BLaER1 (cell line): ENCODE measurements around the gene EPB41.

Source experiments
- H3K27ac ChIP-seq: shearing (Covaris generic); formaldehyde crosslinking; 2 replicates; pipeline ENCODE4 v1.8.1; 2022
- H3K27me3 ChIP-seq: shearing (Covaris generic); formaldehyde crosslinking; 2 replicates; pipeline ENCODE4 v1.8.1; 2022
- H3K36me3 ChIP-seq: shearing (Covaris generic); formaldehyde crosslinking; 2 replicates; pipeline ENCODE4 v1.8.1; 2022
- H3K4me1 ChIP-seq: shearing (Covaris generic); formaldehyde crosslinking; 2 replicates; pipeline ENCODE4 v1.8.1; 2022
- H3K4me2 ChIP-seq: shearing (Covaris generic); formaldehyde crosslinking; 2 replicates; pipeline ENCODE4 v1.8.1; 2022
- H3K4me3 ChIP-seq: shearing (Covaris generic); formaldehyde crosslinking; 2 replicates; pipeline ENCODE4 v1.8.1; 2022
- H3K9ac ChIP-seq: shearing (Covaris generic); formaldehyde crosslinking; 2 replicates; pipeline ENCODE4 v1.8.1; 2022
- H3K9me3 ChIP-seq: shearing (Covaris generic); formaldehyde crosslinking; 2 replicates; pipeline ENCODE4 v1.8.1; 2022
- H4K20me1 ChIP-seq: shearing (Covaris generic); formaldehyde crosslinking; 2 replicates; pipeline ENCODE4 v1.8.1; 2022
- Cebpa-rat ChIP-seq: shearing (Covaris generic); IDR thresholded peaks from 2 replicates; pipeline ENCODE4 v1.8.1; 2022

EPB41 gene

DNA sequence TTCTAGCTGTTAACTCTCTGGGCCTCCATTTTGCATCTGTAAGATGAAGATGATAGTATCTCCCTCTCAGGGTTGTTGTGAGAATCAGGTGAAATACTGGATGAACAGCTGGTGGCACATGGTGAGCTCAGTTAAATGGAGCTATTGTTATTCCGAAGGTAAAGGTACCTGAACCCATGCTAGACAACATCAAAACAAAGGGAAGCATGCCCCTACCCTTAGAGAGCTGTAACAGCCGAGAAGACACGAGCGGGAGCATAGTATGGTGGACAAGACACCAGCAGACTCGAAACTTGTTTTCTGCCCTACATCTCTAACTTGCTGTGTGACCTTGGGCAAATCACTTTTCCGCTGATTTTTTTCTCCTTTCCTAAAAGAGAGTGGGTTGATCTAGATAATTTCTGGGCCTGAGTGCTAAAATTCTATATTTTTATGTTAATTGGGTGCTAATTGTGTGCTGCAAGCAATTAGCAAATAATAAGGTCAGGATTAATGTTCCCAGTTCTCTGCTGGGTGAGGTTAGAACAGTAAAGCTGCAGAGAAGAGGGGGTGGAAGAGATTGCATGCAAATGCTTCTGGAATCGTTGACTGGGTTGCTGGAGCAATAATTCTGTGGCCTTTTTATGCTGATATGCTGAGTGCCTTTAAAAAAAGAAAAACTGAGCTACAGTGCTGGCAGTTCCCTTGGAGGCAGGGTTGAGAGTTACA is 198.5 kb downstream of the EPB41 start:
- no peak for TF ChIP-seq Cebpa-rat
- H4K20me1 ChIP-seq: no peaks in the 10 kb centered on the region
- no peaks in the 10 kb centered on the region for H3K4me1 ChIP-seq
- no peak overlapping the region for H3K27ac ChIP-seq
- H3K4me2 ChIP-seq: no peak overlapping the region
- no peak overlapping the region for H3K4me3 ChIP-seq
- no peaks in the 10 kb centered on the region for H3K9me3 ChIP-seq
- no peaks in the 10 kb centered on the region for H3K27me3 ChIP-seq
- H3K36me3 ChIP-seq: peaks cover 96% of the 10 kb centered on the region
- H3K9ac ChIP-seq: no peak overlapping the region

DNA sequence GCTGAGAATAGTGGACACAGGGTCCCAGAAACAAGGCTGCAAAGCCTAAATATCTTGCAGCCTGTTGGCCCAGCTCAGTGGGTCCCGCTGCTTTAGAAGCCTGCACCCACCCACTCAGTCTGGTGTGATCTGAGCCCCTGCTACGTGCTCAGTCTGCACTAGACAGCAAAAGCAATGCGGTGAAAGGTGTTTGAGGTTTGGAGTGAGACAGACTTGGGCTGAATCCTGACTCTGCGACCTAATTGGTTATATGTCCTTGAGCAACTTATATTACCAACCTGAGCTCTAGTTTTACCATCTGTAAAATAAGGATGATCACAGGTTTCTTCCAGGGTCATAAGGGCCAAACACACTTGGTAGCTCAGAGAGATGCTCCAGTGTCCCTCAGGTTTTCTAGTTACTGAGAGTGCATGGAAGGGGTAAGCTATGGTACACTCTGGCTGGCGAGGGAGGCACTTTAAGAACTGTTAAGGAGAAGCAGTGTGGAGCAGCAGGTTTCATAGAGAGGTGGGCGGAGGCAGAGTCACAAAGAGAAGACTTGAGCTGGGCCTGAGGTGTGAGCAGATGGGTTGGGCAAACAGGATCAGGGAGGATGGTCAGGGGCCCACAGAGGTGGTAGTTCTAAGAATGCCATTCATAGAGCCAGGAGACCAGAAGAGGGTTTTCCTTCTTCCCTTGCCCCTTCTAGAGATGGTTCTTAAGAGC is 199.2 kb downstream of the EPB41 start:
- no peak overlapping the region for H3K9ac ChIP-seq
- H3K36me3 ChIP-seq: peaks cover 96% of the 10 kb centered on the region
- H3K27me3 ChIP-seq: no peaks in the 10 kb centered on the region
- no peaks in the 10 kb centered on the region for H3K4me1 ChIP-seq
- no peak overlapping the region for H3K27ac ChIP-seq
- H4K20me1 ChIP-seq: 0 out of 2 replicates have a peak, but pooled peaks cover 2% of the 10 kb centered on the region
- no peak overlapping the region for H3K4me2 ChIP-seq
- H3K9me3 ChIP-seq: no peaks in the 10 kb centered on the region
- no peak for TF ChIP-seq Cebpa-rat
- H3K4me3 ChIP-seq: no peak overlapping the region

DNA sequence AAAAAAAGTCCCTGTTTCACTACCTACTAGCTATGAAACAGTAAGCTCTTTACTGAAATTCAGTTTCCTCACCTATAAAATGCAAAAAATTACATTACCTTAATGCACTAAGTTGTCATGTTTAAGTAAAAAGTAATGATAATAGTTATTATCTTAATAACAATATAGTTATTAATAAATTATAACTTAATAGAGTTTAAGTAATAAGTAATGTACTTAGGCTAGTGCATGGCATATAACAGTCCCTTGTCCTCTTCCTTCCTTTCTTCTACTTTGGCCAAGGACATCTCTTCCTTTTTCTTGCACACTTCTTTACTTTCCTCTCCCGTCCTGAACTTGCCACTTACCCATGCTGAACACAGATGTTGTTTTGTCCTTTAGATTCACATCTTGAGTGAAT is 200.3 kb downstream of the EPB41 start:
- peaks cover 5% of the 10 kb centered on the region; the same call in 1 of the 2 replicates for H3K27me3 ChIP-seq
- H3K4me2 ChIP-seq: no peak overlapping the region
- no peak overlapping the region for H3K27ac ChIP-seq
- H3K4me1 ChIP-seq: no peaks in the 10 kb centered on the region
- no peak overlapping the region for H3K4me3 ChIP-seq
- H3K9ac ChIP-seq: no peak overlapping the region
- H4K20me1 ChIP-seq: peaks cover 9% of the 10 kb centered on the region; the same call in 1 of the 2 replicates
- H3K9me3 ChIP-seq: no peaks in the 10 kb centered on the region
- no peak for TF ChIP-seq Cebpa-rat
- peaks cover 90% of the 10 kb centered on the region for H3K36me3 ChIP-seq

DNA sequence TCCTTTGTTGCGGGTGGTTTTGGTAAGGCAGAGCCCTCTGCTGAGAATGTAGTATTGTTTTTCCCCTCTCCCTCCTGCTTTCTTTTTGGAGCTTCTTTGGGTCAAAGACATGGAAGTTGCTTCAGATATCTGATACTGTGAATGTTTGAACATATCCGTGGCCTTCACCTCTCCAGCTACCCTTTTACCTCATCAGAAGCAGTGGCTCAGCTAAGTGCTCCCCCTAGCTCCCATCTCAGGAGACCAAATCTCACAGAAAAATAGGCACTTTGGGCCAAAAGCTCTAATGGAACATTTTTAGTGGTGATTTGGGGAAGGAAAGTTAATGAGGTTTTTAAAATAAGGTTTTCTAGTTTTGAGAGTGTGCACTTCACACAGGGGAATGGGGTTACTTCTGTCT is 203.0 kb downstream of the EPB41 start:
- TF ChIP-seq Cebpa-rat: no peak
- H3K4me3 ChIP-seq: no peak overlapping the region
- H4K20me1 ChIP-seq: peaks cover 36% of the 10 kb centered on the region
- no peaks in the 10 kb centered on the region for H3K9me3 ChIP-seq
- H3K36me3 ChIP-seq: peaks cover 73% of the 10 kb centered on the region
- no peak overlapping the region for H3K4me2 ChIP-seq
- H3K27me3 ChIP-seq: peaks cover 33% of the 10 kb centered on the region
- H3K27ac ChIP-seq: no peak overlapping the region
- peaks cover 12% of the 10 kb centered on the region for H3K4me1 ChIP-seq
- no peak overlapping the region for H3K9ac ChIP-seq

DNA sequence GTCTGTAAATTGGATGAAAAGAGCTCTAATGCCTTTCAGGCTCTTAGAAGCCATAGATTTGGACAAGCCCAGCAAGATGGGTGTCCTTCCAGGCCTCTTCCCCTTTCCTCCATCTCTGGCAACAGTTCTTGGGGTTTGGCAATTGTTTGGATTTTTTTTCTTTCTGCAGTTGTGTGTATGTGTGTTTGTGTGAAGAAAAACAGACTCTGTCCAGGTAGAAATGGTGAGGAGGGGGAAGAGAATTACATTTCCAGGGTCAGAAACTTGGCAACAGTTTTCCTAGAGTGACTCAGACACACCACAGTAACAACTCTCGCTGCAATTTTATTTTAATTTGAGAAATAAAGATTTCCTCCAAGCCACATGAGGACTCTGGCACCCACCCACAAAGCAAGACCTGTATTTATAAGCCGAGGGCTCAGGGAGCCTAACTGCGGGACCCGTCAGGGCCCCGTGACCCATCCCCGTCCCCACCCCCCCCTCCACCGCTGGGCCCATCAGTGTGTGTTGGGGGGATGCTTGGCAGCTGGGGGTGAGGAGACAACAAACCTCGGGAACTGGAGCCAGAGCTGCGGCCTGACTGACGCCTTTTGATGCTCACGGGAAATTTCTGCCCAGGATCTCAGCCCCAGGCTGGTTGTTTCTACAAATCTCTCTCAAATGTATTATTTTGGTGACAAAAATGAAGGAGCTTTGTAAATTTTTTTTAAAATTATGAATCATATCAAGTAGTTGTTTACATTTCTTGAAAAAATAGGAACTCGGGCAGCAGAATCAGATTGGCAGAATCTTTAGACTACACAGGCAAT is 205.0 kb downstream of the EPB41 start:
- peaks cover 52% of the 10 kb centered on the region for H3K27me3 ChIP-seq
- H3K4me2 ChIP-seq: no peak overlapping the region
- TF ChIP-seq Cebpa-rat: no peak
- H3K9ac ChIP-seq: no peak overlapping the region
- peaks cover 54% of the 10 kb centered on the region for H3K36me3 ChIP-seq
- H3K27ac ChIP-seq: no peak overlapping the region
- peaks cover 52% of the 10 kb centered on the region for H4K20me1 ChIP-seq
- H3K4me1 ChIP-seq: peaks cover 19% of the 10 kb centered on the region
- H3K9me3 ChIP-seq: no peaks in the 10 kb centered on the region
- no peak overlapping the region for H3K4me3 ChIP-seq

DNA sequence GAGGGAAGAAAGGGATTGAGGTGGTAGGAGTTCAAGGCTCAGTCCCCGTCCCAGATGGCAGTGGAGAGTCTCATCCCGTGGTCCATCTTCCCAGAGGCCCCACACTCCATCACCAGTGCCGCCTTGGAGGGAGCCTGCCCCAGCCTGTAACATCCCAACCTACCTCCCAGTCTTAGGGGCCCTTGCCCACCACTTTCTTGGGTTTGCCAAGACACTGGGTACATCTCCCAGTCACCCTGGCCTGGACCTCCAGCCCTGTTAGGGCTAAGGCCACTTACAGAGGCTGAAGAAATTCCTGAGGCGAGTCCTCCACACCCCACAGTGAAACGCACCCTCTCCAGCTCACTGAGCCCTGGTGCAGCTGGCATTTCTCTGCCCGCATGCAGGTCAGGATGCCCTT is 206.0 kb downstream of the EPB41 start:
- H3K4me3 ChIP-seq: no peak overlapping the region
- no peaks in the 10 kb centered on the region for H3K9me3 ChIP-seq
- H3K9ac ChIP-seq: no peak overlapping the region
- TF ChIP-seq Cebpa-rat: no peak
- H3K4me1 ChIP-seq: peaks cover 20% of the 10 kb centered on the region
- no peak overlapping the region for H3K4me2 ChIP-seq
- H3K36me3 ChIP-seq: peaks cover 45% of the 10 kb centered on the region
- no peak overlapping the region for H3K27ac ChIP-seq
- peaks cover 62% of the 10 kb centered on the region for H3K27me3 ChIP-seq
- H4K20me1 ChIP-seq: peaks cover 59% of the 10 kb centered on the region

DNA sequence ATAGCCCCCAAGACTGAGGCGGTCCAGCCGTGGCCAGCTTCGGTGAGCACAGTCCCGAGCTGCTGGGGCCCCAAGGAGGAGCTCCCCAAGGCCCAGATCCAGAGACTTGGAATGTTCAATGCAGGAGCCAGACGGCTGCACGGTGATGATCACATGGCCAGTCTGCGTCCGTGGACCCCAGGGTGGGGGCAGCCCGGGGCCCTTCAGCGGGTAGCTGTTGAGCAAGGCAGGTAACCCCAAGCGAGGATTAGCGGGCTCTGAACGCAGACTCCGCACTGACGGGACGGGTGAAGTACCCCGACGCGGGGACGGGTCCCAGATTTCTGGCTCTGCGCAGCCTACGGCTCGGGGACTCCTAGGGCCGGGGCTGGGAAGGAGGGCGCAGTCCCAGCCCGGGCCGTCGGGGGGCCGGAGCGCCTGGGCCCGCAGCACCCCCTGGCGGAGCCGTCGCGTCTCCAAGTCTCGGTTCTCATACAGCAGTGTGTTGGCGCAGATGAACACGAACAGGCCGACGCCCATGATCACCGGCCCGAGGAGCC is 206.6 kb downstream of the EPB41 start:
- peaks cover 66% of the 10 kb centered on the region for H4K20me1 ChIP-seq
- H3K4me1 ChIP-seq: peaks cover 20% of the 10 kb centered on the region
- peak overlapping the region; percentile 32; the same call in 1 of the 2 replicates for H3K4me3 ChIP-seq
- H3K36me3 ChIP-seq: peaks cover 39% of the 10 kb centered on the region
- TF ChIP-seq Cebpa-rat: no peak
- no peak overlapping the region for H3K9ac ChIP-seq
- peak overlapping the region; percentile 44 for H3K4me2 ChIP-seq
- H3K27ac ChIP-seq: no peak overlapping the region
- H3K9me3 ChIP-seq: no peaks in the 10 kb centered on the region
- peaks cover 69% of the 10 kb centered on the region for H3K27me3 ChIP-seq

DNA sequence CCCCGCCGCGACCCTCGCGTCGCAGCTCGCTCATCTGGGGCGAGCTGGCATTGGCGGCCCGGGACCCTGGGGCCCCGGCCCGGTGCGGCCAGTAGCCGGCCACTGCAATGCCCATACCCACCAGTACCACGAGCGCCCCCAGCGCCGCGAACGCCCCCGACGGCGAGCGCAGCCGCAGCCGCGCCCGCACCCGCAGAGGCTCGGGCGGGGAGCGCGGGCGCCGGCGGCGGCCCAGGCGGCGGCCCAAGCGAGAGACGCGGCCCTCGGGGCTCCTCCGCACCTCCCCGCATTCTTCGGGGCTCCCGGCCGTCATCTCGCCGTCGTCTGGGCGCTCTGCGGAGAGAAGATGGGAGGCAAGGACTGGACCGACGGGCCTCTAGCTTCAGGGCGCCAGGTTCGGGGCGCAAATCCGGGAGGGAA is 207.2 kb downstream of the EPB41 start:
- H3K27me3 ChIP-seq: peaks cover 74% of the 10 kb centered on the region
- H3K4me1 ChIP-seq: peaks cover 20% of the 10 kb centered on the region
- peak overlapping the region; percentile 32; the same call in 1 of the 2 replicates for H3K4me3 ChIP-seq
- no peak for TF ChIP-seq Cebpa-rat
- H3K4me2 ChIP-seq: peak overlapping the region; percentile 44
- peaks cover 34% of the 10 kb centered on the region for H3K36me3 ChIP-seq
- peaks cover 67% of the 10 kb centered on the region for H4K20me1 ChIP-seq
- H3K9me3 ChIP-seq: no peaks in the 10 kb centered on the region
- H3K9ac ChIP-seq: no peak overlapping the region
- H3K27ac ChIP-seq: no peak overlapping the region

DNA sequence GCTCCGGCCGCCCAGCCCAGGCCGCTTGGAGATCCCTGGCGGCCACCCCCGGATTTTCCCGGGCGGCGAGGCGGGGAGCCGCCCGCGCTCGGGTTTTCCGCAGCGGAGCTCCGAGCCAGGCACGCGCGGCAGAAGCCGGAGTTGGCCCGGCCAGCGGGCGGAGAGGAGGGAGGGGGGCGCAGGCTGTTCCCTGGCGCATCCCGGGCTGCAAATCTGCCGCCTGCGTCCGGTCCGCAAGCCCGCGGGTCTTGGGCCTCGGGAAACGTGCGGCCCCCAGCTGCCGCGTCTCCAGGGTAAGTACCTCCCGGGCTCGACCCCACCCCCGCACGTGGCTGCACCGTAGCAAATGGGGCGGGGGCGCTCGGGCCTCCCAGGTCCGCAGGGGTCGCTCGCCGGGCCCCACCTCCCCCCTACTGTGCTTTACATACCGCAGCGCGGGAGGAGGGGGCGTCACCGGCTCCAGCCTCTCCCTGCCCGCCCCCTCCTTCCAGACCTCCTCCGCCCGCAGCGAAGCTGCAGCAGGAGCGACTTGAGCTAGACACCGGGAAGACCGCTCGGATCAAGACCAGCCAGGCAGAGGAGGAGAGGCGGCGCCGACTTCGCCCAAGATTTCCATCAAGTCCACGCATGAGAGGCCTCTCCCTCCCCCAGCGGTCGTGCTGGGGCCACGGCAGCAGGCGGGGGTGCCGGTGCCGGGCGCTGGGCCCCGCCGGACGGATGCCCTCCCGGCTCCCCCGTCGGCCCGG is 207.7 kb downstream of the EPB41 start:
- no peak overlapping the region for H3K27ac ChIP-seq
- no peak for TF ChIP-seq Cebpa-rat
- H3K27me3 ChIP-seq: peaks cover 75% of the 10 kb centered on the region
- peaks cover 20% of the 10 kb centered on the region for H3K4me1 ChIP-seq
- peak overlapping the region; percentile 44 for H3K4me2 ChIP-seq
- H3K9ac ChIP-seq: no peak overlapping the region
- peaks cover 28% of the 10 kb centered on the region for H3K36me3 ChIP-seq
- peaks cover 67% of the 10 kb centered on the region for H4K20me1 ChIP-seq
- 0 out of 2 replicates have a peak overlapping the region, but pooled peaks have one; percentile 32 for H3K4me3 ChIP-seq
- no peaks in the 10 kb centered on the region for H3K9me3 ChIP-seq
